ENCODE data around the gene PTK6. TPM values are rescaled to one million over a fixed set of nuclear protein-coding genes. Genes with fewer than 3 reads are reported as not detected.
"Not testable (repeated sequence)": the region's sequence is repeated elsewhere in the genome, so short reads cannot be mapped to it uniquely, and the experiment has no call there.

PTK6 gene
- total RNA-seq, 2 donors from 2014 or later = 0.60 TPM; not detected in 1

DNA sequence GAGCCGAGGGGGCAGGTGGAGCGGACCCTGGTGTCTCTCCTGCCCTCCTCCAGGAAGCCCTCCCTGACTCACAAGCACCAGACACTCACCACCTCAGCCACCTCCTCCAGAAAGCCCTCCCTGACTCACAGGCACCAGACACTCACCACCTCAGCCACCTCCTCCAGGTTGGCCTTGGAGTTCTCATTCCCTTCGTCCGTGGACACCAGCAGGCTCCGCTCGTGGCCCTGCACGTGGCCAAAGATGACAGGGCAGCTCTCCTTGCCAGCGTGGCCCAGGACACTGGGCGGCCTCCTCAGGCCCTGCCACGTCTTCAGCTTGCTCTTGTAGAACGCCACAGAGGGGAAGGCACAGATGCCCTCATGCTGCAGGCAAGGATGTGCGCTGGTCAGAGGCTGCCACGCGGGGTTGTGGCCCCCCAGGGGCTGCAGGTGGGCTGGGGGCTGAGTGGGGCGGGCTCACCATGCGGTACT lies 23.2 kb upstream of the PTK6 start:
- DNase-seq (ENCODE audit: low spot score) = no peak
- intact Hi-C loops (cut with DNase I) = no loop called here

DNA sequence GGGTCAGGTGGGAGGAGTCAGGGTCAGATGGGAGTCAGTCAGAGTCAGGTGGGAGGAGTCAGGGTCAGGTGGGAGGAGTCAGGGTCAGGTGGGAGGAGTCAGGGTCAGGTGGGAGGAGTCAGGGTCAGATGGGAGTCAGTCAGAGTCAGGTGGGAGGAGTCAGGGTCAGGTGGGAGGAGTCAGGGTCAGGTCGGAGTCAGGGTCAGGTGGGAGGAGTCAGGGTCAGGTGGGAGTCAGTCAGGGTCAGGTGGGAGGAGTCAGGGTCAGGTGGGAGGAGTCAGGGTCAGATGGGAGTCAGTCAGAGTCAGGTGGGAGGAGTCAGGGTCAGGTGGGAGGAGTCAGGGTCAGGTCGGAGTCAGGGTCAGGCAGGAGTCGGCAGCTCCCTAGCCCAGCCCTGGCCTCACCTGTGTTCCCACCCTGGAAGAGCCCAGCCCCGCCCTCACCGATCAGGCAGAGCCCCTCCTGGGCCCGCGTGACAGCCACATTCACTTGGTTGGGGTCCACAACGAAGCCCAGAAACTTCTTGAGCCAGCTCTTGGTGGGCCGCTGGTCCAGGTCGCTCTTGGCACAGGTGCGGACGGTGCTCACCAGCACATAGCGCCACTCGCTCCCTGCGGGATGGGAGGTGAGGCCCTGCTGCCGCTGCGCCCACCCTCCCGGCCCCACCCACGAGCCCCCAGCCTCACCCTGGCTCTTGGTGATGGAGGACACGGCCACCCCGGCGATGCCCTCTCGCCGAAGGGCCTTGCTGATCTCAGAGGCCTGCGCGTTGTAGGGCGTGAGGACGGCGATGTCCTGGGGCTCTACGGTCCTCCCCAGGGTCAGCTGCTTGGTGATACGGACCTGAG lies 22.5 kb upstream of the PTK6 start:
- intact Hi-C loops (cut with DNase I); DNase-seq (ENCODE audit: low spot score): not testable (repeated sequence)

DNA sequence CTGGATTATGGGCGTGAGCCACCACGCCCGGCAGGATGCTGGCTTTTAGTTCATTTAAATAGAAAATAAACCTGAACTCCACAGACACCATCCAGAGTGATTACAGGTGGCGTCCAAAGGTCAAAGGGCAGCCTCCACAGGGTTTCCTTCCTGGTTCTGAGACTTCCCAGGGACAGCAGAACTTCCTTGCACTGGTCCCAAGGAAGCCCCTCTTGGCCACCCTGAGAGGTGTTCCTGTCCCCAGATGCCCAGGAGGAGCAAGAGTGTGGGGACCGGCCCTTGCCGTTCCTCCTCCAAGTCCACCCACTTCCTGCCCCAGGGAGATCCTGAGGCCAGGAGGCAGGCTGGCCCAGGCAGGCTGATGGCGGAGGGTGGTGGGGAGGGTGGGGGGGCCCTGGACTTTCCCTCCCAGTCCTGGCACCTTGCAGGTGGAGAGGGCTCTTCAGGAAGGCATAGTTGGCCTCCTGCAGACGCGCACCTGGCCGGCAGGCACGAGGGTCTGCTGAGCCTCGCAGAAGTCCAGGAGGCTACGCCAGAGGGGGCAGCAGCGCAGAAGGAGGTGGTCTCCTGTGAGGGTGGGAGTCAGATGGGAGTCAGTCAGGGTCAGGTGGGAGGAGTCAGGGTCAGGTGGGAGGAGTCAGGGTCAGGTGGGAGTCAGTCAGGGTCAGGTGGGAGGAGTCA lies 21.8 kb upstream of the PTK6 start:
- DNase-seq (ENCODE audit: low spot score) = no peak
- intact Hi-C loops (cut with DNase I) = loop anchor here in 1 of 2 donors (1.0 kb wide), 1 partner anchor 31 kb away; no protein-coding TSS in a partner anchor

DNA sequence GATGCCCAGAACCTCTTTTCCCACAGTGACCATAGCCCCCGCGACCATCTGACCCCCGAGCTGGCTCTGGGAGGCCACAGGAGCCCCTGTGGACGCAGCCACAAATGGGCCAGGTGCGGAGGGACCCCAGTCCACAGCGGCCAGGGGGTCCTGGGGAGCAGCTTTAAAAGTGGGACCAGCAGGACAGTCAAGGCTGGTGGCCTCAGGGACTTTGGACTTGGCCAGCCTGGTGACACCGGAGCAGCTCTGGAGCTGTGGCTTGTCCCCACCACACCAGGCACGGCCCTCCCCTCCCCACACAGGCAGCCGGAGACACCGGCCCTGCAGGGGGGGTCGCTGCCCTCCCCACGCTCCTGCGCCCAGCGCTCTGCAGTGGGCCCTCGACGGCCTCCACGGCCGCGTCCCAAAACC lies 20.3 kb upstream of the PTK6 start:
- DNase-seq (ENCODE audit: low spot score) = no peak
- intact Hi-C loops (cut with DNase I) = no loop called here

DNA sequence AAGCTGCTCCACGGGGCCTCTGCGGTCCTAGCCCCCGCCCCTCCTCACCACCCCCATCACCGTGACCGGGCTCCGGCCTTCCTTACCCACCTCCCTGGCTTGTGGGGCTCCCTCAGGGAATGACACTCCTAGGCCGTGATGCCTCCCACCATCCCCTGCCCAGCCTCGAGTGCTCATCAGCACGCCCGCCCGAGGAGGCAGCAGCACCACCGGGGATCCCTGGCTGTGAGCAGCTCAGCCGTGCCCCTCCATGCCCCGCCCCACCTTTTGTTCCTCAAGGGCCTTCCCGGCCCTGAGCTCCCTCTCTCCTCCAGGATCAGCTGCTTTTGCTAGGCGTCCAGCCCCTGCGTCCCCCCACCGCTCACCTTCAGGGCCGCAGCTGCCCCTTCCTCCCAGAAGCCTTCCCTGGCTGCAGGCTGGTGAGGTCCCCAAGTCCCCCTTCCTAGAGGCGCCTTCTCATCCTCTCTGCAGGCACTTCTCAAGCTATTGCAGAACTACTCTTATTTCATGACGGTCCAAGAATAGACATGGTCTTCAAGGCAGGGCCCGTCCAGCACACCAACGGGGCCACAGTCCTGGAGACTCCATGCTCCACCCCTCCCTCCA lies 19.8 kb upstream of the PTK6 start:
- intact Hi-C loops (cut with DNase I) = no loop called here
- no peak for DNase-seq (ENCODE audit: low spot score)

DNA sequence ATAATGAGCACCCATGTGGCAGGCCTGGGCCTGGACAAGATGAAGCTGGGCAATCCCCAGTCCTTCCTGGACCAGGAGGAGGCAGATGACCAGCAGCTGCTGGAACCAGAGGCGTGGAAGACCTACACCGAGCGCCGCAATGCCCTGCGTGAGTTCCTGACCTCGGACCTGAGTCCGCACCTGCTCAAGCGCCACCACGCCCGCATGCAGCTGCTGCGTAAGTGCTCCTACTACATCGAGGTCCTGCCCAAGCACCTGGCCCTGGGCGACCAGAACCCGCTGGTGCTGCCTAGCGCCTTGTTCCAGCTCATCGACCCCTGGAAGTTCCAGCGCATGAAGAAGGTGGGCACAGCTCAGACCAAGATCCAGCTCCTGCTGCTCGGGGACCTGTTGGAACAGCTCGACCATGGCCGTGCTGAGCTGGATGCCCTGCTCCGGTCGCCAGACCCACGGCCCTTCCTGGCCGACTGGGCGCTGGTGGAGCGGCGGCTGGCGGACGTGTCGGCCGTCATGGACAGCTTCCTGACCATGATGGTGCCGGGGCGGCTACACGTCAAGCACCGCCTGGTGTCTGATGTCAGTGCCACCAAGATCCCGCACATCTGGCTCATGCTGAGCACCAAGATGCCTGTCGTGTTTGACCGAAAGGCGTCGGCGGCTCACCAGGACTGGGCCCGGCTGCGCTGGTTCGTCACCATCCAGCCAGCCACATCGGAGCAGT lies 18.6 kb upstream of the PTK6 start:
- intact Hi-C loops (cut with DNase I) = no loop called here
- DNase-seq (ENCODE audit: low spot score) = no peak

DNA sequence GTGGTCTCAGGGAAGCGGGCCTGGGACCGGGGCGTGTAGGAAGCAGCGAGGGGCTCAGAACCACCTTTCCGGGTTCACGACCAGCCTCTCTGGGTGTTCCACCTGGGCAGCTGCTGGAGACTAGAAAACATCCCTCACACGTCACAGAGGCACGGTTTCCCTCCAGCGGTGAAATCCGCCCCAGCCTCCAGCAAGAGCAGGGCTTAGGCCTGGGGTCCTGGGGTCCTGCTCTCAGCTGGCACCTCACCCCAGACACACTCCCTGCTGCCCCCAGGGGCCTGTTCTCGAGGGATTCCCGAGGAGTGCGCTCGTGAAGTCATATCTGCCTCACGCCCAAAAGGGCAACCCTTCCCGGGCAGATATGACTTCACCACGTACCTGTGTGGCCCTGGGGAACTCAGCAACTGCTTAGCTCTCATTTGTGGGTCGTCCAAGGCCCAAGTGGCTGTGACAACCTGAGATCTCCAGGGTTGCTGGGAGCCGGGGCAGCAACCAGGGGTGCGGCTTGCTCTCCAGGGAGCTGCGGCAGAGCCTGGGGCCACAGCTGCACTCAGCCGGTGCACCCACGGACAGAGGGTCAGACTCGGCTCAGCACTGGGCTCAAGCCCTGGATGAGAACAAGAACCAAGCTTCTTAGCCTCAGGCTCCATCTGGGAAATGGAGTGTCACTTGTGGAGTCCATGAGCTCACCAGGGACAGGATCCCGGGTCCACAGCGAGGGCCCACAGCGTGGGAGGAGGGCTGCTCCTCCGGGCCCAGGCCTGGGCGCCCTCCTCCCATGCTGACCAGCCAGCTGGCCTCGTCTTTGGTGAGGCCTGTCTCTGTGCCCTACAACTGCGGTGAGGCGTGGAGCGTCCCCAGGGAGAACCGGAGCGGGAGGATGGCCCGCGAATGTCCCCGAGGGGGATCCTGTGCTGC lies 17.4 kb upstream of the PTK6 start:
- DNase-seq (ENCODE audit: low spot score) = no peak
- intact Hi-C loops (cut with DNase I) = no loop called here

DNA sequence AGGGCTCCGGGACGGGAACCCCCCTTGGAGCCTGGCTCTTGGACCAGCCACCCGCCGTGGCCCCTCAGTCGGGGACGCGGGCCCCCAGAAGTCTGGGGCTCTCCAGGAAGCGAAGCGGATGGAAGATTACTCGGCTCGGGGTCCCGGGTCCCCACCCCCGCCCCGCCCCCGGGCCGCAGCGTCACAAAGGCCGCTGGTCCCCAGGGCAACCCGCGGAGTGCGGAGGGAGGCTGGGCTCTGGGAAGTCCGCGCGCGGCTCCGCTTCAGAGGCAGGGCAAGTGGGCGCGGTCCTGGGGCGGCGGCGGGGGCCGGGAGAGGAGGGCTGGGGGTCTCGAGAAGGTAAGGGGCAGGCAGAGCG lies 16.7 kb upstream of the PTK6 start, which contains the start of gene FNDC11:
TSS of gene FNDC11 (plus strand) at position 227 of the 358 bp plus-strand sequence. CDS start 1,505 bp downstream, outside the sequence.
- intact Hi-C loops (cut with DNase I) = no loop called here
- no peak for DNase-seq (ENCODE audit: low spot score)

DNA sequence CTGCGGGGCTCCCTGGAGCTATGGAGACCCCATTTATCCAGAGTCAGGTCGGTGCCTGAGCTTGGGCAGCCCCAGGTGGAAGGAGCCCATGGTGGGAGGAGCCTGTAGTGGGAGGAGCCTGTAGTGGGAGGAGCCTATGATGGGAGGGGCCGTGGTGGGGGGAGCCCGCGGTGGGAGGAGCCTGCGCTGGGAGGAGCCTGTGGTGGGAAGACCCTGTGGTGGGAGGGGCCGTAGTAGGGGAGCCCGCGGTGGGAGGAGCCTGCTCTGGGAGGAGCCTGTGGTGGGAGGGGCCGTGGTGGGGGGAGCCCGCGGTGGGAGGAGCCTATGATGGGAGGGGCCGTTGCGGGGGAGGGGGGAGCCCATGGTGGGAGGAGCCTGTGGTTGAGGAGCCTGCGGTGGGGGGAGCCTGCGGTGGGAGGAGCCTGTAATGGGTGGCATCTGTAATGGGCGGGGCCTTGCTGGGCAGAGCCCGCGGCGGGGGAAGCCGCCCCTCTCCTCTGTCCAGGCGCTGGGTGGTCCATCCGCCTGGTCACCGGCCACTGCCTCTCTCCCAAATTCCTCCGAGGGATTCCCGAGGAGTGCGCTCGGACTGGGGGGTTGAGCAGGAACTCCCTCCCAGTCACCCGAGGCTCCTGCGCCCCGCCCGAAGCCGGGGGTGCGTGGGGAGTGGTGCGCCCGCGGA lies 16.2 kb upstream of the PTK6 start:
- intact Hi-C loops (cut with DNase I) = no loop called here
- peak; percentile 96 for DNase-seq (ENCODE audit: low spot score)

DNA sequence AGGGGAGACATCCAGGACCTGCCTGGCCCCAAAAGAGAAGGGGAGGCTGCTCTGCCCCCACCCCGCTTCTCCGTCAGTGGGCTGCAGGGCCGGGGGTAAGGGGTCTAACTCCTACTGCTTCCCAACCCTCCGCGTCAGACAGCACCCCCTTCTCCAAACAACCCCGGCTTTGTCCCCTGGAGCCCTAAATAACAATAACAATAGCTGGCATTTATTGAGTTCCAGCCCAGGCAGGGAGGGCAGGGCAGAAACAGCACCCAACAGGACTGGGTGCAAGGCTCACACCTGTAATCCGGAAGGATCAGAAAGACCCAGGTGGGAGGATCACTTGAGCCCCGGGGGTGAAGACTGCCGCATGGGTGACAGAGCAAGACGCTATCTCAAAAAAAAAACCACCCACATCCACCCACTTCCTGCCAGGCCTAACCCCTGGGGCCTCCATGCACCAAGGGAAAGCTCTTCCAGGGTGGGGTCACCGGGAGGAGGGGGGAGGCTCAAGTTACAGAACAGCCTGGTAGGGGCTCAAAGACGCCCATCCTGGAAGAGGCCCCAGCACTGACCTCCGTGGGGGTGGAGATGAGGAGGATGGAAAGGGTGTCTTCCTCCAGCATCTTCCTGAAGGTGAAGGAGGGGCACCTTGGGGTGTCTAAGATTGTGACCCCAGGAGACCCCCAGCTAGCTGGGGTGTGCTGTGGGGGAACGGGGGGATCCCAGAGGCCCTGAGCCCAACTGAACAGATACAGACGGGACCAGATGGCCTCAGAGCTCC lies 15.5 kb upstream of the PTK6 start:
- no peak for DNase-seq (ENCODE audit: low spot score)
- intact Hi-C loops (cut with DNase I) = no loop called here

DNA sequence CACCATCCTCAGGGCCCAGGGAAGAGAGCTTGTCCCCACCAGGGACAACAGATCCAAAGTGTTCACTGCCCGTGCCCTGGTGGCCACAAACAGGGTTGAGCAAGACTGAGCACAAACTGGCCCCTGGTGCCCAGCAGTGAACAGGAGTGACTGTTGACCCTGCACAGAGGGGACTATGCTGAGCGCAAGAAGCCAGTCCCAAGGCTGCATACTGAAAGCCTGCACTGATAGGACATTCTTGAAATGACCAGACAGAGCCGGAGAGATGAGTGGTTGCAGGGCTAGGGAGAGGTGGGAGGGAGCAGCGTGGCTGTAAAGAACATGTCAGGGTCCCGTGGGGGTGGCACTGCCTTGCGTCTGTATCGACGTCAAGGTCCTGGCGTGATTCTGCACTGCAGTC lies 13.9 kb upstream of the PTK6 start:
- DNase-seq (ENCODE audit: low spot score) = no peak
- intact Hi-C loops (cut with DNase I) = no loop called here

DNA sequence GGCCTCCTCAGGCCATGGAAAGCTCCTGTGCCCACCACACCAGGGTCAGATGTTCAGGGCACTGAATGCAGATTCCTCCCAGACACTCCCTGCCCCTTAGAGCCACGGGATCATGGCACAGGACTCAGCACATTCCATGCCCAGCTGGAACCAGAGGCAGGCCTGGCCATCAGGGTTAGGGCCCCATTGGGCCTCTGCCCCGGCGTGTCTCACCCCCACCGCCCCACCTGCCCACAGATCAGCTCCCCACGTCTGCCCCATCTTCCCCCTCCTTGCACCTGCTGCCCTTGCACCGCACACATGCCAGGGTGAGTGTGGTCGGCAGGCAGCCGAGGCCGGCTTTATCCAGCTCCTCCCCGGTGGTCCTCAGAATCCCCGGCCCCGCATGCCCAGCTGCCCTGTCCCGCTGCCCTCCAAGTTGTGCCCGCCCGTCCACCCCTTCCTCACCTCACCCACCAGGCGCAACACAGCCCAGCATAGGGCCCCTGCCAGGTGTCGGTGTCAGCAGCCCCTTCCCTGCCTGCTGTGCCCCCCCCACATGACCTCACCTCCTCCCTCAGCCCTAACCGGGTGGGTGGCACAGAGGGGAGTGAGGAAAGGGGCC lies 12.6 kb upstream of the PTK6 start:
- intact Hi-C loops (cut with DNase I) = no loop called here
- no peak for DNase-seq (ENCODE audit: low spot score)

DNA sequence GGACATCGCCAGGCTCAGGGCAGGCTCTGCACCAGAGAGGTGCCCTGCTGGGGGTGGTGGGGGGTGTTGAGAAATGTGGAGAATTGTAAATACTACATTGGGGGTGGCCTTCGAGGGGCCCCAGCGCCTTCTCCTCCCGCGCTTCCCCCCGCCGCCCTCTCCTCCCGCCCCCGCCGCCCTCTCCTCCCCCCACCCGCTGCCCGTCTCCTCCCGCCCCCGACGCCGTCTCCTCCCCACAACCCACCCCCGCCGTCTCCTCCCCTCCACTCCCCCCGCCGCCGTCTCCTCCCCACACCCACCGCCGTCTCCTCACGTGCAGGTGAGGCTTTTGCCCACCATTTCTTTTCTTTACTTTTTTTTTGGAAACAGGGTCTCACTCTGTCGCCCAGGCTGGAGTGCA lies 11.8 kb upstream of the PTK6 start:
- no peak for DNase-seq (ENCODE audit: low spot score)
- intact Hi-C loops (cut with DNase I) = no loop called here

DNA sequence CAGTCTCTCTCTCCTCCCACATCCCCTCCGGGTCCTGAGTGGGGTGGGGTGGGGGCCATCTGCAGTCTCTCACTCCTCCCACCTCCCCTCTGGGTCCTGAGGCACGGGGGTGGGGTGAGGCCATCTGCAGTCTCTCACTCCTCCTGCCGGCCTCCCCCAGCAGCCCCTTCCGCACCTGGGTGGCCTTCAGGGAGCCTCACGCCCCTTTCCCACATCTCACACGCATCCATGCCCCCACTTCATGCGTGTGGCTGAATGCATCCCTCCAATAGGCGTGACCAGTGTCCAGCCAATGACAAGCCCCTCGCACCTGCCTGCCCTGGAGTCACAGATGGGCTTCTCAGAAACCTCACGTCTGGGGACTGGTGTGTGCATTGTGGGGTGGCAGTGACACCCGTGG lies 11.4 kb upstream of the PTK6 start:
- intact Hi-C loops (cut with DNase I) = no loop called here
- DNase-seq (ENCODE audit: low spot score) = no peak

DNA sequence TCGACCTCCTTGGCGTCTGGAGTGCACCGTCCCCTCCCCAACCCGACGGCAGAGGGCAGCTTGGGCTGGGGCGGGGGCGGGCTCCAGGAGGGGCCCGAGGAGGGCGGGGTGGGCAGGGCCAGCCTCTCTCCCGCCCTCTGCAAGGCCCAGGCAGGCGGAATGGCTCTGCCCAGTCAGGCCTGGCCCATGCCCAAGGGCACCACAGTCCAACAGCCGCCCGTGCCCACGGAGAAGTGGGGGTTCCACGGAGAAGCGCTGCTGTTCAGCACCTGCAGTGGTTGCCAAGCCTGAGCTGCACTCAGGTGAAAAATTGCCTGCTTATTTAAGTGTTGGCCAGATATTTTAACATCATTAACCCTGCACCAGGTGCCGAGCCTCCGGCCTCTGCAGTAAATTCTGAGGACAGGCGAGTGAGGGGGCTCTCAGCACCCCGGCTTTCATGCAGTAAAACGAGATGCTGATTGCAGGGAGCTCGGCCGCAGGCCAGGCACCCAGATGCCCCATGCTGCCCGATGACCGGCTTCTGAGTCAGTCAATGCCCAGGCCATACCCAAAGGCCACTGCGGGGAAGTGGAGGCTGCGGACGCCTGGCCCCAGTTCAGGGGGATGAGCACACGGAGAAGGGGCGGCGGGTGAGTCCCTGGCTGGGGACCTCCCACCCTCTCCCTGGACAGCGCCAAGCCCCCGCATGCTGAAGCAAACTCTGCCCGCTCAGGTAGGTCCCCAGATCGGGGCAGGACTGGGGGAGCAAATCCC lies 10.7 kb upstream of the PTK6 start, which contains the start of gene SRMS:
TSS of gene SRMS (minus strand) at position 25 of the 756 bp plus-strand sequence. CDS start 286 bp downstream, outside the sequence.
- intact Hi-C loops (cut with DNase I) = no loop called here
- no peak for DNase-seq (ENCODE audit: low spot score)

Measured in posterior vena cava (tissue), 2 donors.